ENCODE data around the gene TAAR1.
"Not testable (repeated sequence)": the region's sequence is repeated elsewhere in the genome, so short reads cannot be mapped to it uniquely, and the experiment has no call there.

The TAAR1 gene

GRCh38 chr6:132690678-132691077 is 31.7 kb upstream of the TAAR1 start:
- H3K4me3 ChIP-seq (ENCODE audit: low read length): no peak overlapping the region
- no peak for TF ChIP-seq CTCF (IDR thresholded peaks at IDR 0.05; ENCODE audit: insufficient read depth, low read depth, low read length, missing control alignments)
- no peak for DNase-seq (ENCODE audit: low read depth)

- no peak overlapping the region for H3K4me3 ChIP-seq (ENCODE audit: low read length)
- TF ChIP-seq CTCF (IDR thresholded peaks at IDR 0.05; ENCODE audit: insufficient read depth, low read depth, low read length, missing control alignments): no peak
- peak; percentile 89 for DNase-seq (ENCODE audit: low read depth)
These were observed 28.3 kb upstream of the TAAR1 start for GRCh38 chr6:132687306-132687705.

GRCh38 chr6:132686531-132686930 is 27.5 kb upstream of the TAAR1 start:
- no peak for TF ChIP-seq CTCF (IDR thresholded peaks at IDR 0.05; ENCODE audit: insufficient read depth, low read depth, low read length, missing control alignments)
- no peak for DNase-seq (ENCODE audit: low read depth)
- no peak overlapping the region for H3K4me3 ChIP-seq (ENCODE audit: low read length)

GRCh38 chr6:132685009-132685408 is 26.0 kb upstream of the TAAR1 start:
- DNase-seq (ENCODE audit: low read depth): no peak
- TF ChIP-seq CTCF (IDR thresholded peaks at IDR 0.05; ENCODE audit: insufficient read depth, low read depth, low read length, missing control alignments): no peak
- no peak overlapping the region for H3K4me3 ChIP-seq (ENCODE audit: low read length)

- no peak for TF ChIP-seq CTCF (IDR thresholded peaks at IDR 0.05; ENCODE audit: insufficient read depth, low read depth, low read length, missing control alignments)
- H3K4me3 ChIP-seq (ENCODE audit: low read length): no peak overlapping the region
- peak; percentile 28 for DNase-seq (ENCODE audit: low read depth)
These were observed 25.3 kb upstream of the TAAR1 start for GRCh38 chr6:132684272-132684671.

- no peak for TF ChIP-seq CTCF (IDR thresholded peaks at IDR 0.05; ENCODE audit: insufficient read depth, low read depth, low read length, missing control alignments)
- peak; percentile 98 for DNase-seq (ENCODE audit: low read depth)
- H3K4me3 ChIP-seq (ENCODE audit: low read length): no peak overlapping the region
These were observed 24.6 kb upstream of the TAAR1 start for GRCh38 chr6:132683543-132683942.

GRCh38 chr6:132679094-132679493 is 20.1 kb upstream of the TAAR1 start:
- not testable (repeated sequence) for DNase-seq (ENCODE audit: low read depth)

GRCh38 chr6:132675749-132676148 is 16.8 kb upstream of the TAAR1 start:
- H3K4me3 ChIP-seq (ENCODE audit: low read length): no peak overlapping the region
- no peak for TF ChIP-seq CTCF (IDR thresholded peaks at IDR 0.05; ENCODE audit: insufficient read depth, low read depth, low read length, missing control alignments)
- peak; percentile 39 for DNase-seq (ENCODE audit: low read depth)

More at GRCh38 chr6:132679094-132679493, 20.1 kb upstream of the TAAR1 start:
- H3K4me3 ChIP-seq (ENCODE audit: low read length): not testable (repeated sequence)

All from epithelial cell of esophagus (primary cell).